Loucy (cell line): Measurements from ENCODE around the gene GLDN.

Experiments used
- H2AFZ ChIP-seq: fragments of 200-600 bp; sonication (generic); 2 replicates; pipeline ENCODE4 v1.6.0; 2016; ENCODE audit warnings: antibody characterized with exemption, mild to moderate bottlenecking, low read length, moderate library complexity
- H3F3A ChIP-seq: fragments of 200-600 bp; 2 replicates; pipeline ENCODE4 v1.6.0; 2016; ENCODE audit warnings: antibody characterized with exemption, low read depth, mild to moderate bottlenecking
- H3K27me3 ChIP-seq: fragments of 200-600 bp; sonication (generic); 2 replicates; pipeline ENCODE4 v1.6.1; 2014; ENCODE audit warnings: low read length, mild to moderate bottlenecking; ENCODE audit not compliant: insufficient read depth, poor library complexity, severe bottlenecking
- H3K36me3 ChIP-seq: fragments of 200-600 bp; sonication (generic); 2 replicates; pipeline ENCODE4 v1.6.1; 2016; ENCODE audit warnings: low read length; ENCODE audit not compliant: insufficient read depth
- H3K4me1 ChIP-seq: fragments of 200-600 bp; sonication (generic); 2 replicates; pipeline ENCODE4 v1.5.1; 2014; ENCODE audit warnings: low read length, mild to moderate bottlenecking; ENCODE audit not compliant: insufficient read depth, poor library complexity, severe bottlenecking
- H3K4me2 ChIP-seq: fragments of 200-600 bp; sonication (generic); 2 replicates; pipeline ENCODE4 v1.6.0; 2014; ENCODE audit warnings: antibody characterized with exemption, low read length, low read depth, mild to moderate bottlenecking; ENCODE audit not compliant: poor library complexity, severe bottlenecking
- H3K4me3 ChIP-seq: fragments of 200-600 bp; sonication (generic); 2 replicates; pipeline ENCODE4 v1.5.1; 2014; ENCODE audit warnings: low read length, mild to moderate bottlenecking, mixed read lengths; ENCODE audit not compliant: poor library complexity, severe bottlenecking
- H3K79me2 ChIP-seq: fragments of 200-600 bp; sonication (generic); 2 replicates; pipeline ENCODE4 v1.6.1; 2014; ENCODE audit warnings: low read length; ENCODE audit not compliant: insufficient read depth
- H3K9ac ChIP-seq: fragments of 200-600 bp; sonication (generic); 2 replicates; pipeline ENCODE4 v1.6.0; 2014; ENCODE audit warnings: mild to moderate bottlenecking, low read depth, low read length, moderate library complexity; ENCODE audit not compliant: poor library complexity, severe bottlenecking
- H3K9me2 ChIP-seq: fragments of 200-600 bp; sonication (generic); replicated peaks from 2 replicates; pipeline ENCODE4 v1.6.1; 2016; ENCODE audit warnings: low read depth, low read length, mixed read lengths
- H3K9me3 ChIP-seq: fragments of 200-600 bp; sonication (generic); 2 replicates; pipeline ENCODE4 v1.6.1; 2014; ENCODE audit warnings: mild to moderate bottlenecking, antibody characterized with exemption, low read length, low read depth; ENCODE audit not compliant: insufficient read depth
- H4K20me1 ChIP-seq: fragments of 200-600 bp; sonication (generic); 2 replicates; pipeline ENCODE4 v1.6.0; 2014; ENCODE audit warnings: antibody characterized with exemption, low read length, mild to moderate bottlenecking; ENCODE audit not compliant: insufficient read depth, poor library complexity, severe bottlenecking
- CTCF ChIP-seq: fragments of 200-600 bp; sonication (generic); conservative IDR thresholded peaks from 2 replicates; pipeline ENCODE4 v1.5.1; 2014; ENCODE audit warnings: mild to moderate bottlenecking, antibody characterized with exemption, low read length
- EZH2phosphoT487 ChIP-seq: fragments of 200-600 bp; IDR thresholded peaks from 2 replicates; pipeline ENCODE4 v1.6.1; 2018; ENCODE audit warnings: antibody characterized with exemption, mild to moderate bottlenecking, moderate library complexity, borderline replicate concordance

GLDN gene

GRCh38 chr15:51379390-51379789 lies 37.9 kb downstream of the GLDN start:
- no peaks in the 10 kb centered on the region for H3K9me2 ChIP-seq
- TF ChIP-seq CTCF (no peak), EZH2phosphoT487 (no peak)
- no peaks in the 10 kb centered on the region for H4K20me1 ChIP-seq
- no peaks in the 10 kb centered on the region for H3K9me3 ChIP-seq
- no peak overlapping the region for H3K4me2 ChIP-seq
- H3K79me2 ChIP-seq, result no peaks in the 10 kb centered on the region
- no peak overlapping the region for H3K4me3 ChIP-seq
- no peaks in the 10 kb centered on the region for H3K4me1 ChIP-seq
- no peaks in the 10 kb centered on the region for H3F3A ChIP-seq
- no peaks in the 10 kb centered on the region for H3K36me3 ChIP-seq
- no peak overlapping the region for H2AFZ ChIP-seq
- no peak overlapping the region for H3K9ac ChIP-seq
- no peaks in the 10 kb centered on the region for H3K27me3 ChIP-seq

- peak overlapping the region; percentile 88 for H2AFZ ChIP-seq
- H4K20me1 ChIP-seq, result no peaks in the 10 kb centered on the region
- no peak overlapping the region for H3K4me2 ChIP-seq
- no peaks in the 10 kb centered on the region for H3K79me2 ChIP-seq
- no peaks in the 10 kb centered on the region for H3F3A ChIP-seq
- H3K36me3 ChIP-seq, result no peaks in the 10 kb centered on the region
- TF ChIP-seq EZH2phosphoT487 (no peak), CTCF (peak; percentile 99)
- no peaks in the 10 kb centered on the region for H3K9me2 ChIP-seq
- no peak overlapping the region for H3K9ac ChIP-seq
- H3K4me1 ChIP-seq, result no peaks in the 10 kb centered on the region
- H3K27me3 ChIP-seq, result no peaks in the 10 kb centered on the region
- no peaks in the 10 kb centered on the region for H3K9me3 ChIP-seq
- H3K4me3 ChIP-seq, result no peak overlapping the region
Measured at GRCh38 chr15:51380999-51381806, 39.7 kb downstream of the GLDN start.

GRCh38 chr15:51382787-51383186 lies 41.3 kb downstream of the GLDN start:
- H3K4me1 ChIP-seq, result no peaks in the 10 kb centered on the region
- peak; percentile 75 for TF ChIP-seq CTCF
- no peak for TF ChIP-seq EZH2phosphoT487
- H2AFZ ChIP-seq, result no peak overlapping the region
- H3K9me3 ChIP-seq, result no peaks in the 10 kb centered on the region
- no peaks in the 10 kb centered on the region for H3F3A ChIP-seq
- H3K79me2 ChIP-seq, result no peaks in the 10 kb centered on the region
- H4K20me1 ChIP-seq, result no peaks in the 10 kb centered on the region
- H3K9ac ChIP-seq, result no peak overlapping the region
- H3K4me3 ChIP-seq, result no peak overlapping the region
- no peaks in the 10 kb centered on the region for H3K9me2 ChIP-seq
- no peak overlapping the region for H3K4me2 ChIP-seq
- no peaks in the 10 kb centered on the region for H3K27me3 ChIP-seq
- H3K36me3 ChIP-seq, result no peaks in the 10 kb centered on the region
